ENCODE results near the gene CDH23. TPM values are rescaled to one million over a fixed set of nuclear protein-coding genes. Genes with fewer than 3 reads are reported as not detected.

Gene CDH23
- total RNA-seq, 4 donors from 2014 or later, result 2.9 to 16.1 (median 5.9) TPM

DNA sequence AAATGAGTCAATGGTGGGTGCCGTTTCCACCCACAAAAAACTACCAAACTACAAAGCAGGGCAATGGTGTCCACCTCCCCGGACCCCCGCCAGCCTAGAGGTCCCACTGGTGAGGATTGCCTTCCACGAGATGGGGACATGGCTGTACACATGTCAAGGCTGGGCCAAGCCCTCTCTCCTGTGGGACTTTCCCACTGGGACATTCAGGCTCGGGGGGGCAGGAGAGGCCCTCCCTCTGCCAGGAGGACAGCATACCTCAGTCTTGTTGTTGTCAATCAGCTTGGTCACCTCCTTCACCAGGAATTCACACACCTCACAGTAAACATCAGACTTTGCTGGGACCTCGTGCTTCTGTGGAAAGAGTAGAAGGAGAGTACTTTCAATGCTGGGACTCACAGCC is 423.3 kb downstream of the CDH23 start:
- TF ChIP-seq, protein P1, sequence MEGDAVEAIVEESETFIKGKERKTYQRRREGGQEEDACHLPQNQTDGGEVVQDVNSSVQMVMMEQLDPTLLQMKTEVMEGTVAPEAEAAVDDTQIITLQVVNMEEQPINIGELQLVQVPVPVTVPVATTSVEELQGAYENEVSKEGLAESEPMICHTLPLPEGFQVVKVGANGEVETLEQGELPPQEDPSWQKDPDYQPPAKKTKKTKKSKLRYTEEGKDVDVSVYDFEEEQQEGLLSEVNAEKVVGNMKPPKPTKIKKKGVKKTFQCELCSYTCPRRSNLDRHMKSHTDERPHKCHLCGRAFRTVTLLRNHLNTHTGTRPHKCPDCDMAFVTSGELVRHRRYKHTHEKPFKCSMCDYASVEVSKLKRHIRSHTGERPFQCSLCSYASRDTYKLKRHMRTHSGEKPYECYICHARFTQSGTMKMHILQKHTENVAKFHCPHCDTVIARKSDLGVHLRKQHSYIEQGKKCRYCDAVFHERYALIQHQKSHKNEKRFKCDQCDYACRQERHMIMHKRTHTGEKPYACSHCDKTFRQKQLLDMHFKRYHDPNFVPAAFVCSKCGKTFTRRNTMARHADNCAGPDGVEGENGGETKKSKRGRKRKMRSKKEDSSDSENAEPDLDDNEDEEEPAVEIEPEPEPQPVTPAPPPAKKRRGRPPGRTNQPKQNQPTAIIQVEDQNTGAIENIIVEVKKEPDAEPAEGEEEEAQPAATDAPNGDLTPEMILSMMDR (IDR thresholded peaks at IDR 0.05), result no peak
- Histone ChIP-seq H3K27ac (no peak overlapping the region), H3K4me3 (no peak overlapping the region), H3K9me3 (no peaks in the 10 kb centered on the region), H3K4me1 (no peaks in the 10 kb centered on the region), H3K27me3 (no peaks in the 10 kb centered on the region), H3K36me3 (peaks cover 0 to 77% (median 36%) of the 10 kb centered on the region in 4 donors)
- in situ Hi-C loops (cut with MboI; ENCODE audit: low pct_ligation_motif_present in 1 of 4, low pct_unique_long_range_greater_than_20kb in 1 of 4, low sequenced_read_pairs in 3 of 4) (loop anchor here (10.0 to 25.0 kb wide), 5 partner anchors 108 to 508 kb away; partner anchors contain the start of genes CDH23 (in 3 of the 4), SLC29A3 (in 2 of the 4) and C10orf105 (in 1 of the 4)), intact Hi-C loops (cut with DNase I; ENCODE audit: low total_unique reads) (loop anchor here (10.0 kb wide), 2 partner anchors 435 to 505 kb away; partner anchors contain the start of gene SLC29A3)
- DNase-seq, result no peak
- 79 to 83% methylated on average over 1 to 4 of the region's 6 CpGs for WGBS, 2 donors (ENCODE audit: low coverage in 1 of 2)

DNA sequence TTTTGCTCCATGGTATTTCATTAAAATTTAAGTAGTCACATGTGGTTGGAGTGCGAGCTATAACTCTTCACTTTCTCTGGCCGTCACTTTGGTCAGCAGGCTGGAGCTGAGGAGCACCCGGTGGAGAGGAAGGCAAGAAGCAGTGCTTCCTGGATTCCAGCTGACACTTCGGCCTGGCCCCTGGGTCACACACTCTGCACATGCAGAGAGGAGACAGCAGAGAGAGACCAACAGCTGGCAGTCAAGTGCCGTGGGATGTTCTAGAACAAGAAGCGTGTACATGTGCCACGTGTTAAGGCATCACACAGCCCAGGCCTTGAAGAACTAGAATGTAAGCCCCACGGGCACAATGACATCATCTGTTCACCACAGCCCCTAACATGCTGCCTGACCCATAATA is 424.2 kb downstream of the CDH23 start:
- Histone ChIP-seq H3K27me3 (no peaks in the 10 kb centered on the region), H3K9me3 (no peaks in the 10 kb centered on the region), H3K4me3 (no peak overlapping the region), H3K4me1 (no peaks in the 10 kb centered on the region), H3K36me3 (peaks cover 0 to 87% (median 40%) of the 10 kb centered on the region in 4 donors), H3K27ac (no peak overlapping the region)
- in situ Hi-C loops (cut with MboI; ENCODE audit: low pct_ligation_motif_present in 1 of 4, low pct_unique_long_range_greater_than_20kb in 1 of 4, low sequenced_read_pairs in 3 of 4) (loop anchor here (25.0 kb wide), 3 partner anchors 109 to 509 kb away; partner anchors contain the start of genes CDH23 (in 3 of the 4), C10orf105 (in 1 of the 4) and SLC29A3 (in 1 of the 4)), intact Hi-C loops (cut with DNase I; ENCODE audit: low total_unique reads) (no loop called here)
- 93 to 95% methylated on average over 4 to 8 of the region's 8 CpGs for WGBS, 2 donors (ENCODE audit: low coverage in 1 of 2)
- TF ChIP-seq EP300 (IDR thresholded peaks at IDR 0.05; ENCODE audit: low read depth) (no peak), POLR2AphosphoS5 (IDR thresholded peaks at IDR 0.05) (no peak), POLR2A (IDR thresholded peaks at IDR 0.05) (no peak)
- TF ChIP-seq, protein P1 (IDR thresholded peaks at IDR 0.05), result no peak
- no peak for DNase-seq

DNA sequence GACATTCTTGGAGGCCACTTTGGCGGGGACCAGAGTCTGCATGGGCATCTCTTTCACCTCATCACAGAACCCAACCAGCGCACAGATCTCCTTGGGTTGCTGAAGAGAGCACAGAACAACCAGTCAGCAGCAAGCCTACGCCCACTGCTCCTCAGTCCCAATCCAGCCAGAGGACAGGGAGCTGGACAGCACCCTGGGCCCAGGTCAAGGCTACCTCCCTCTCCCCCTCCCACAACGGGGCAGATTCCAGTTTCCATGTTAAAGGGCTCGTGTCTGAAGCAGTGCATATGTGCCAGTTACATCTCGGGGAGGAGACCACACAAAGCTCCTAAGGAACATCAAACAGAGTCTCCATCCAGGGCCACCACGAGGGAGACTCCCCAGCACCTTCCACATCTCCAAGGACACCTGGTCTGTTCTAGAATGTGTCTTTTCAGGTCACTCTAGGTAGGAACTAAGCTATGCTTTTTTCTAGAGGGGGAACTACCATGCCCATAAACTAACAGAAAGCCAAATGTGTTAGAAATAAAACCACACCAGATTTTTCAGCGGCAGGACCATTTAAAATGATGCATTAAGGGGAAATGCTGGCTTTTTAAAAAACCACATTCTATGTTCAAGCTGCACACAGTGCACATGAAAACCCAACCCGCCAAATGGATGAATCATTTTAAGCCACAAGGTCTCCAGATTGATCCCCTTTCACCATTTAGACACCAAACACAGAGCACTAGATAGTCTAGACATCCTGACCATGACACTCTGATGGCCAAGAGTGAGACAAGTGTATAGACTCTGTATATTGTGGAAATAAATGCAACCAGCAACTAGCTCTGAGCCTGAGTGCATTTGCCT is 425.4 kb downstream of the CDH23 start:
- TF ChIP-seq EP300 (IDR thresholded peaks at IDR 0.05; ENCODE audit: low read depth), result no peak
- TF ChIP-seq, protein P1 (IDR thresholded peaks at IDR 0.05), result no peak
- TF ChIP-seq POLR2AphosphoS5 (IDR thresholded peaks at IDR 0.05), result no peak
- TF ChIP-seq POLR2A (IDR thresholded peaks at IDR 0.05), result no peak
- Histone ChIP-seq H3K36me3 (peaks cover 0 to 92% (median 42%) of the 10 kb centered on the region in 4 donors), H3K4me1 (no peaks in the 10 kb centered on the region), H3K4me3 (no peak overlapping the region), H3K27ac (no peak overlapping the region), H3K9me3 (no peaks in the 10 kb centered on the region), H3K27me3 (no peaks in the 10 kb centered on the region)
- in situ Hi-C loops (cut with MboI; ENCODE audit: low pct_ligation_motif_present in 1 of 4, low pct_unique_long_range_greater_than_20kb in 1 of 4, low sequenced_read_pairs in 3 of 4) (loop anchor here (25.0 kb wide), 3 partner anchors 110 to 510 kb away; partner anchors contain the start of genes CDH23 (in 3 of the 4), C10orf105 (in 1 of the 4) and SLC29A3 (in 1 of the 4)), intact Hi-C loops (cut with DNase I; ENCODE audit: low total_unique reads) (no loop called here)
- DNase-seq, result no peak
- 78 to 83% methylated on average over 2 to 9 of the region's 9 CpGs for WGBS, 2 donors (ENCODE audit: low coverage in 1 of 2)

DNA sequence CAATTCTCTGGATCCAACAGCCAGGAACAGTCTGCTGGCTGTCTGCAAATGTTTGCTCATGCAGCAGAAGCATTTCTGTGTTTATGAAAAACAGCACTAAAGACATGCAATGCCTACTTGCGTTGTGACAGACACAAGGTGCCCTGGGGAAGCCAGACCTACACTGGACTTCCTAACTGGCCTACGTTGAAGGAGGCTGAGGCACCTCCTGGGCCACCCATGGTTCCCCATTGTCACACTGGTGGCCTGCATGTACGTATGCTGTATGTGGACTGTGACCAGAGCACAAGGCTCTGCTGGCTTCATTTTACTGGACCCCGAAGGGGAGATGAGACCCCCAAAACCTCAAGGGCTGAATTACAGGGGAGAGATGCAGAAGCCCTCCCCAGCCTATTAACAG is 426.6 kb downstream of the CDH23 start:
- no peaks in the 10 kb centered on the region for H3K4me1 ChIP-seq
- H3K9me3 ChIP-seq, result no peaks in the 10 kb centered on the region
- H3K4me3 ChIP-seq, result no peak overlapping the region
- H3K36me3 ChIP-seq, result peaks cover 0 to 92% (median 41%) of the 10 kb centered on the region in 4 donors
- DNase-seq, result no peak
- WGBS, 2 donors (ENCODE audit: low coverage in 1 of 2), result 81% methylated on average over 4 of the region's 4 CpGs; no CpG with 5 or more reads in 1 of the 2 donors
- in situ Hi-C loops (cut with MboI; ENCODE audit: low pct_ligation_motif_present in 1 of 4, low pct_unique_long_range_greater_than_20kb in 1 of 4, low sequenced_read_pairs in 3 of 4), result loop anchor here (25.0 kb wide), 3 partner anchors 111 to 511 kb away; partner anchors contain the start of genes CDH23 (in 3 of the 4), C10orf105 (in 1 of the 4) and SLC29A3 (in 1 of the 4)
- H3K27ac ChIP-seq, result no peak overlapping the region
- intact Hi-C loops (cut with DNase I; ENCODE audit: low total_unique reads), result no loop called here
- TF ChIP-seq, protein P1 (IDR thresholded peaks at IDR 0.05), result no peak
- TF ChIP-seq EP300 (IDR thresholded peaks at IDR 0.05; ENCODE audit: low read depth) (no peak), POLR2A (IDR thresholded peaks at IDR 0.05) (no peak), POLR2AphosphoS5 (IDR thresholded peaks at IDR 0.05) (no peak)
- H3K27me3 ChIP-seq, result no peaks in the 10 kb centered on the region

All from transverse colon (tissue), 4 donors.